K562 (cell line): Measurements from ENCODE around the gene DNAJB14. TPM values are rescaled to one million over a fixed set of nuclear protein-coding genes. Genes with fewer than 3 reads are reported as not detected.

Experiments
- ATAC-seq: fragments of 200-7000 bp; cut with Tn5 transposase; 3 replicates; pipeline ENCODE4 v1.9.1; 2020; ENCODE audit warnings: moderate library complexity
- BruUV-seq: library from RNA; stranded (reverse); fragments of 400-500 nt; replicated peaks from 2 replicates; lab custom pipeline; 2021; lab: Mats Ljungman, UMichigan
- CTCF ChIA-PET: fragments of 300-600 bp; formaldehyde crosslinking; extraction: SDS; loops from one replicate; lab custom pipeline; 2021; ENCODE audit warnings: low intra/inter-chr PET ratio; lab: Yijun Ruan, JAX
- POLR2A ChIA-PET: fragments of 300-600, 350-650 bp; sonication (Branson Sonifier 250); formaldehyde crosslinking; extraction: SDS; loops from one replicate; lab custom pipeline; 2021; ENCODE audit warnings: antibody characterized with exemption, inconsistent platforms; lab: Yijun Ruan, JAX
- DNase-seq, 4 experiments: peaks; one replicate each; pipeline versions ENCODE4 v3.0.0 to v3.0.0-alpha.2; 2011 to 2018; ENCODE audit warnings: low spot score in 3 of 4, mixed read lengths in 3 of 4; ENCODE audit errors: extremely low read depth in 1 of 4
- FAIRE-seq: peaks from 2 replicates; lab custom pipeline; 2011; peaks lifted over from hg19 to GRCh38; lab: Jason Lieb, UNC
- H2AFZ ChIP-seq: 2 replicates; pipeline ENCODE4 v1.6.0; 2011; ENCODE audit warnings: low read depth, low read length, control low read depth, inconsistent platforms
- H3K27ac ChIP-seq: fragments of 200-600 bp; 3 replicates; pipeline ENCODE4 v1.8.0; 2011; ENCODE audit warnings: low read depth, mild to moderate bottlenecking, control low read depth, inconsistent platforms, low read length, moderate library complexity, mixed read lengths; ENCODE audit errors: extremely low read depth
- H3K27me3 ChIP-seq, 2 experiments: fragments of 300-600 bp in 1 of 2; 2 replicates in 1 of 2; 3 replicates in 1 of 2; pipeline versions ENCODE4 v1.6.0 to v1.8.0; 2011; ENCODE audit warnings: inconsistent platforms in 2 of 2, low read length in 2 of 2, mild to moderate bottlenecking in 1 of 2, mixed read lengths in 1 of 2, moderate library complexity in 1 of 2; ENCODE audit not compliant: control insufficient read depth in 2 of 2, insufficient read depth in 2 of 2
- H3K36me3 ChIP-seq: fragments of 300-600 bp; 3 replicates; pipeline ENCODE4 v1.8.0; 2011; ENCODE audit warnings: mild to moderate bottlenecking, low read length, inconsistent platforms; ENCODE audit not compliant: control insufficient read depth, insufficient read depth
- H3K4me1 ChIP-seq, 2 experiments: fragments of 200-600 bp in 1 of 2; replicated peaks in 1 of 2; 2 replicates in 1 of 2; 3 replicates in 1 of 2; pipeline versions ENCODE4 v1.5.1 to v1.8.0; 2011; ENCODE audit warnings: inconsistent platforms in 2 of 2, low read length in 2 of 2, mild to moderate bottlenecking in 1 of 2, mixed read lengths in 1 of 2, moderate library complexity in 1 of 2; ENCODE audit not compliant: control insufficient read depth in 2 of 2, insufficient read depth in 2 of 2
- H3K4me2 ChIP-seq: 2 replicates; pipeline ENCODE4 v1.6.1; 2011; ENCODE audit warnings: low read length, control low read depth, inconsistent platforms, mixed read lengths; ENCODE audit not compliant: insufficient read depth
- H3K4me3 ChIP-seq: fragments of 200-600 bp; sonication (generic), shearing (Covaris generic); 2 replicates; pipeline ENCODE4 v1.5.1; 2016; ENCODE audit warnings: control low read depth, inconsistent platforms
- H3K79me2 ChIP-seq: fragments of 200-600 bp; 3 replicates; pipeline ENCODE4 v1.8.0; 2011; ENCODE audit warnings: low read length, inconsistent platforms; ENCODE audit not compliant: control insufficient read depth, insufficient read depth
- H3K9ac ChIP-seq, 2 experiments: 2 replicates each; pipeline versions ENCODE4 v1.6.0 to v1.6.1; 2011; ENCODE audit warnings: low read depth in 2 of 2, low read length in 2 of 2, control low read depth in 1 of 2, inconsistent platforms in 1 of 2, mild to moderate bottlenecking in 1 of 2, mixed read lengths in 1 of 2; ENCODE audit not compliant: insufficient read depth in 1 of 2
- H3K9me1 ChIP-seq: one replicate; pipeline ENCODE4 v1.6.0; 2011; ENCODE audit warnings: inconsistent platforms, mild to moderate bottlenecking, low read length, moderate library complexity; ENCODE audit not compliant: control insufficient read depth, insufficient read depth
- H3K9me3 ChIP-seq: replicated peaks from 2 replicates; pipeline ENCODE4 v1.5.1; 2011; ENCODE audit warnings: low read depth, low read length, inconsistent platforms; ENCODE audit not compliant: control insufficient read depth, insufficient read depth
- H4K20me1 ChIP-seq: replicated peaks from 2 replicates; pipeline ENCODE4 v1.6.1; 2011; ENCODE audit warnings: low read length, inconsistent platforms, mixed read lengths; ENCODE audit not compliant: control insufficient read depth, insufficient read depth
- GATAD2A ChIP-seq: fragments of 450-650 bp; IDR thresholded peaks from 2 replicates; pipeline ENCODE4 v1.6.1; 2017
- MAFF ChIP-seq: IDR thresholded peaks from 2 replicates; pipeline ENCODE4 v1.6.1; 2012; ENCODE audit warnings: low read length, improper control_type of control experiment
- MAFG ChIP-seq: fragments of 450-650 bp; conservative IDR thresholded peaks from 2 replicates; pipeline ENCODE4 v1.6.1; 2016; ENCODE audit warnings: missing genetic modification characterization, missing compliant biosample characterization
- SMAD1 ChIP-seq: fragments of 150-350 bp; IDR thresholded peaks from 2 replicates; pipeline ENCODE4 v1.6.1; 2014; ENCODE audit warnings: low read length, low read depth; ENCODE audit not compliant: partially characterized antibody
- ZNF282 ChIP-seq: sonication (generic); formaldehyde crosslinking; IDR thresholded peaks from 2 replicates; pipeline ENCODE4 v1.8.1; 2023; ENCODE audit warnings: missing genetic modification reagents
- ZNF316 ChIP-seq: fragments of 450-650 bp; IDR thresholded peaks from 2 replicates; pipeline ENCODE4 v1.6.1; 2016
- WGBS: fragments of 100-300 bp; shearing (Covaris generic); methylation state at CpG from one replicate; pipeline ENCODE4 v1.1.6; 2016; ENCODE audit warnings: low coverage, mixed read lengths; ENCODE audit not compliant: insufficient coverage; ENCODE audit errors: missing lambda C conversion rate; 5-methylcytosine and 5-hydroxymethylcytosine counted together
- in situ Hi-C: fragments of 300-500 bp; cut with MboI; formaldehyde crosslinking; loops from 4 replicates; pipeline ENCODE4 v1.15.0; 2018; ENCODE audit warnings: inconsistent platforms, mixed read lengths
- intact Hi-C: fragments of 100-400 bp; cut with micrococcal nuclease; formaldehyde crosslinking; loops from 2 replicates; pipeline ENCODE4 v1.14.2; 2022
- polyA plus RNA-seq, 8 experiments: library from polyadenylated mRNA; depleted of rRNA in 4 of 8; stranded (reverse) in 5 of 8; unstranded in 3 of 8; fragments of >200 nt; fragmentation: Nextera tagmentation in 2 of 8; fragmentation: Illumina TruSeq in 1 of 8; extraction: Ambion mirVana in 2 of 8; extraction: Trizol in 1 of 8; gene quantifications; 2 replicates each; pipeline versions ENCODE4 v1.2.1 to v1.2.3, GENCODE V29; 2011 to 2014; ENCODE audit warnings: inconsistent platforms in 1 of 8, missing spikeins in 1 of 8
- total RNA-seq, 7 experiments: library from RNA; depleted of rRNA in 6 of 7; stranded (reverse); fragments of >200 nt in 6 of 7; fragmentation: Illumina TruSeq in 2 of 7; extraction: Trizol in 2 of 7; gene quantifications; 2 replicates each; pipeline versions ENCODE4 v1.2.1 to v1.2.3, GENCODE V29; 2011 to 2021; ENCODE audit warnings: low replicate concordance in 1 of 7
- TF ChIP-seq, protein P1 (sequence below): sonication (generic); formaldehyde crosslinking; IDR thresholded peaks from 2 replicates; pipeline ENCODE4 v1.8.0; 2023; ENCODE audit warnings: mild to moderate bottlenecking, missing genetic modification reagents
- TF ChIP-seq, protein P2 (sequence below): fragments of 450-650 bp; formaldehyde crosslinking; IDR thresholded peaks from 2 replicates; pipeline ENCODE4 v1.4.0; 2020; ENCODE audit warnings: mild to moderate bottlenecking, moderate library complexity
- TF ChIP-seq, protein P3 (sequence below): fragments of 250-450 bp; sonication (Bioruptor Pico); IDR thresholded peaks from 2 replicates; pipeline ENCODE4 v1.8.0; 2021; ENCODE audit warnings: mild to moderate bottlenecking, moderate library complexity
- TF ChIP-seq, protein P4 (sequence below), 3 experiments: fragments of 200-800 bp in 1 of 3; fragments of 250-450 bp in 1 of 3; fragments of 450-650 bp in 1 of 3; sonication (Bioruptor Pico) in 1 of 3; sonication (Bioruptor generic) in 1 of 3; formaldehyde crosslinking in 1 of 3; IDR thresholded peaks; 2 replicates each; pipeline versions ENCODE4 v1.6.1 to v1.8.0; 2016 to 2022; ENCODE audit warnings: mild to moderate bottlenecking in 2 of 3, missing genetic modification characterization in 2 of 3, missing compliant biosample characterization in 1 of 3, moderate library complexity in 1 of 3

The DNAJB14 gene
- total and polyA plus RNA-seq, 9 of the 15 experiments (the other 6 are each of a cell fraction or from before 2014, with no cell fraction given): 5.5 to 28.0 (median 12.7) TPM

DNA sequence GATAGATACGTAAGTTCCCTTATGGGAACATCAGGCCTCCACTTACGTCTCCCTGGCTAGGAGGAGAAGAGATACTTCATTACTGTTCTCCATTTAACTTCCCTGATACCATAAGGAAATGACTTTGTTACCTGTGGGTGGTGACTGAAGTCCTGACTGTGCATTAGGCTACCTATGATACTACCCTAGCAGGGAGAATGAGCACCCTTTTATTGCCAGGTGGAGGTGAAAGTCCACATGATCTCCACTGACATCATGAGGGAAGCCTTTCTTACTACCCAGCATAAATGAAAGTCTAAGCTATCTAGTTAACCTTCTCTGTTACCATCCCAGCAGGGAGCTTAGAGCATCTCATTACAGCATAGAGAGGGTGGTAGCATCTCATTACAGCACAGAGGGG lies 27.8 kb downstream of the DNAJB14 start (continued):
- TF ChIP-seq, protein P1, sequence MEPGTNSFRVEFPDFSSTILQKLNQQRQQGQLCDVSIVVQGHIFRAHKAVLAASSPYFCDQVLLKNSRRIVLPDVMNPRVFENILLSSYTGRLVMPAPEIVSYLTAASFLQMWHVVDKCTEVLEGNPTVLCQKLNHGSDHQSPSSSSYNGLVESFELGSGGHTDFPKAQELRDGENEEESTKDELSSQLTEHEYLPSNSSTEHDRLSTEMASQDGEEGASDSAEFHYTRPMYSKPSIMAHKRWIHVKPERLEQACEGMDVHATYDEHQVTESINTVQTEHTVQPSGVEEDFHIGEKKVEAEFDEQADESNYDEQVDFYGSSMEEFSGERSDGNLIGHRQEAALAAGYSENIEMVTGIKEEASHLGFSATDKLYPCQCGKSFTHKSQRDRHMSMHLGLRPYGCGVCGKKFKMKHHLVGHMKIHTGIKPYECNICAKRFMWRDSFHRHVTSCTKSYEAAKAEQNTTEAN (CRISPR knock-in tag): no peak

DNA sequence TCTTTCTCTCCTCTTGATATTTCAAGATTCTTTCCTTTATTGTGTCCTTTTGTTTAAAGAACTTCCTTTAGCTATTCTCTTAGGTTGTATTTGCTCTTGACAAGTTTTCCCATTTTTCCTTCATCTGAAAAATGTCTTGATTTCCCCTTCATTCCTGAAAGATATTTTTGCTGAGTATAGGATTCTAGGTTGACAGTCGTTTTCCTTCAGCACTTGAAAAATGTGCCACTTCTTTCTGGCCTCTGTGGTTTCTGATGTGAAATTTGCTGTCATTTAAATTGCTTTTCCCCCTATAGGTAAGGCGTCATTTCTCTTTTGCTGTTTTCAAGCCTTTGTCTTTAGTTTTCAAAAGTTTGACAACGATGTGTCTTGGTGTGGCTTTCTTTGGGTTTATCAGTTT lies 28.8 kb downstream of the DNAJB14 start:
- no peak overlapping the region for H2AFZ ChIP-seq
- intact Hi-C loops (no loop called here), in situ Hi-C loops (no loop called here)
- peaks cover 43% of the 10 kb centered on the region; the same call in 2 of the 3 replicates for H3K36me3 ChIP-seq
- CTCF ChIA-PET: no interaction called here
- TSS peak; percentile 19 for BruUV-seq
- H3K27ac ChIP-seq: no peak overlapping the region
- no peak overlapping the region for H3K4me3 ChIP-seq
- DNase-seq (no peak), FAIRE-seq (no peak), ATAC-seq (no peak)
- no peaks in the 10 kb centered on the region for H4K20me1 ChIP-seq
- H3K9me3 ChIP-seq: no peaks in the 10 kb centered on the region
- H3K9me1 ChIP-seq: no peaks in the 10 kb centered on the region
- H3K4me1 ChIP-seq: no peaks in the 10 kb centered on the region
- H3K4me2 ChIP-seq: no peak overlapping the region
- WGBS: 70% methylated on average over 3 of the region's 3 CpGs
- POLR2A ChIA-PET: no interaction called here
- no peaks in the 10 kb centered on the region for H3K79me2 ChIP-seq
- no peaks in the 10 kb centered on the region for H3K27me3 ChIP-seq
- no peak overlapping the region for H3K9ac ChIP-seq
- TF ChIP-seq GATAD2A: no peak
- TF ChIP-seq ZNF282: no peak
- TF ChIP-seq ZNF316: peak; percentile 54
- 0 out of 2 replicates have a peak, but pooled peaks have one; percentile 19 for TF ChIP-seq MAFF
- TF ChIP-seq, protein P2, sequence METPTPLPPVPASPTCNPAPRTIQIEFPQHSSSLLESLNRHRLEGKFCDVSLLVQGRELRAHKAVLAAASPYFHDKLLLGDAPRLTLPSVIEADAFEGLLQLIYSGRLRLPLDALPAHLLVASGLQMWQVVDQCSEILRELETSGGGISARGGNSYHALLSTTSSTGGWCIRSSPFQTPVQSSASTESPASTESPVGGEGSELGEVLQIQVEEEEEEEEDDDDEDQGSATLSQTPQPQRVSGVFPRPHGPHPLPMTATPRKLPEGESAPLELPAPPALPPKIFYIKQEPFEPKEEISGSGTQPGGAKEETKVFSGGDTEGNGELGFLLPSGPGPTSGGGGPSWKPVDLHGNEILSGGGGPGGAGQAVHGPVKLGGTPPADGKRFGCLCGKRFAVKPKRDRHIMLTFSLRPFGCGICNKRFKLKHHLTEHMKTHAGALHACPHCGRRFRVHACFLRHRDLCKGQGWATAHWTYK (CRISPR knock-in tag): no peak
- TF ChIP-seq MAFG (tag): 0 out of 2 replicates have a peak, but pooled peaks have one; percentile 8
- TF ChIP-seq, protein P3, sequence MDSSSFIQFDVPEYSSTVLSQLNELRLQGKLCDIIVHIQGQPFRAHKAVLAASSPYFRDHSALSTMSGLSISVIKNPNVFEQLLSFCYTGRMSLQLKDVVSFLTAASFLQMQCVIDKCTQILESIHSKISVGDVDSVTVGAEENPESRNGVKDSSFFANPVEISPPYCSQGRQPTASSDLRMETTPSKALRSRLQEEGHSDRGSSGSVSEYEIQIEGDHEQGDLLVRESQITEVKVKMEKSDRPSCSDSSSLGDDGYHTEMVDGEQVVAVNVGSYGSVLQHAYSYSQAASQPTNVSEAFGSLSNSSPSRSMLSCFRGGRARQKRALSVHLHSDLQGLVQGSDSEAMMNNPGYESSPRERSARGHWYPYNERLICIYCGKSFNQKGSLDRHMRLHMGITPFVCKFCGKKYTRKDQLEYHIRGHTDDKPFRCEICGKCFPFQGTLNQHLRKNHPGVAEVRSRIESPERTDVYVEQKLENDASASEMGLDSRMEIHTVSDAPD (CRISPR knock-in tag): no peak
- no peak for TF ChIP-seq SMAD1
- TF ChIP-seq, protein P4, sequence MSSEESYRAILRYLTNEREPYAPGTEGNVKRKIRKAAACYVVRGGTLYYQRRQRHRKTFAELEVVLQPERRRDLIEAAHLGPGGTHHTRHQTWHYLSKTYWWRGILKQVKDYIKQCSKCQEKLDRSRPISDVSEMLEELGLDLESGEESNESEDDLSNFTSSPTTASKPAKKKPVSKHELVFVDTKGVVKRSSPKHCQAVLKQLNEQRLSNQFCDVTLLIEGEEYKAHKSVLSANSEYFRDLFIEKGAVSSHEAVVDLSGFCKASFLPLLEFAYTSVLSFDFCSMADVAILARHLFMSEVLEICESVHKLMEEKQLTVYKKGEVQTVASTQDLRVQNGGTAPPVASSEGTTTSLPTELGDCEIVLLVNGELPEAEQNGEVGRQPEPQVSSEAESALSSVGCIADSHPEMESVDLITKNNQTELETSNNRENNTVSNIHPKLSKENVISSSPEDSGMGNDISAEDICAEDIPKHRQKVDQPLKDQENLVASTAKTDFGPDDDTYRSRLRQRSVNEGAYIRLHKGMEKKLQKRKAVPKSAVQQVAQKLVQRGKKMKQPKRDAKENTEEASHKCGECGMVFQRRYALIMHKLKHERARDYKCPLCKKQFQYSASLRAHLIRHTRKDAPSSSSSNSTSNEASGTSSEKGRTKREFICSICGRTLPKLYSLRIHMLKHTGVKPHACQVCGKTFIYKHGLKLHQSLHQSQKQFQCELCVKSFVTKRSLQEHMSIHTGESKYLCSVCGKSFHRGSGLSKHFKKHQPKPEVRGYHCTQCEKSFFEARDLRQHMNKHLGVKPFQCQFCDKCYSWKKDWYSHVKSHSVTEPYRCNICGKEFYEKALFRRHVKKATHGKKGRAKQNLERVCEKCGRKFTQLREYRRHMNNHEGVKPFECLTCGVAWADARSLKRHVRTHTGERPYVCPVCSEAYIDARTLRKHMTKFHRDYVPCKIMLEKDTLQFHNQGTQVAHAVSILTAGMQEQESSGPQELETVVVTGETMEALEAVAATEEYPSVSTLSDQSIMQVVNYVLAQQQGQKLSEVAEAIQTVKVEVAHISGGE (CRISPR knock-in tag; IDR thresholded peaks at IDR 0.05): no peak
